IMR-90 (cell line): ENCODE measurements around the gene RXRB. TPM values are rescaled to one million over a fixed set of nuclear protein-coding genes. Genes with fewer than 3 reads are reported as not detected.

Source experiments
- ATAC-seq: fragments of 200-7000 bp; cut with Tn5 transposase; 2 replicates; pipeline ENCODE4 v1.9.1; 2020; ENCODE audit warnings: low read depth, mild to moderate bottlenecking, moderate library complexity
- BruUV-seq: library from RNA; stranded (reverse); fragments of 400-500 nt; replicated peaks from 2 replicates; lab custom pipeline; 2021; lab: Mats Ljungman, UMichigan
- CTCF ChIA-PET: fragments of 300-600 bp; formaldehyde crosslinking; extraction: SDS; loops from one replicate; lab custom pipeline; 2021; ENCODE audit warnings: antibody characterized with exemption; lab: Yijun Ruan, JAX
- POLR2A ChIA-PET: fragments of 300-600 bp; sonication (Branson Sonifier 250); formaldehyde crosslinking; loops from one replicate; lab custom pipeline; 2022; ENCODE audit warnings: antibody characterized with exemption; ENCODE audit not compliant: unreplicated experiment; lab: Charles Lee
- DNase-seq: peaks from one replicate; pipeline ENCODE4 v3.0.0; 2013
- H2AFZ ChIP-seq: replicated peaks from 2 replicates; pipeline ENCODE3; 2013; ENCODE audit warnings: low read length, mild to moderate bottlenecking; ENCODE audit not compliant: poor library complexity
- H2AK5ac ChIP-seq: 2 replicates; pipeline ENCODE4 v1.6.1; 2013; ENCODE audit warnings: low read depth, low read length, inconsistent platforms
- H2AK9ac ChIP-seq: replicated peaks from 2 replicates; pipeline ENCODE3; 2013; ENCODE audit warnings: mild to moderate bottlenecking, low read depth, low read length, moderate library complexity; ENCODE audit not compliant: poor library complexity
- H2BK120ac ChIP-seq: 2 replicates; pipeline ENCODE4 v1.6.1; 2013; ENCODE audit warnings: low read depth, low read length, inconsistent platforms
- H2BK15ac ChIP-seq: 3 replicates; pipeline ENCODE4 v1.6.1; 2013; ENCODE audit warnings: low read depth, low read length, inconsistent platforms
- H2BK20ac ChIP-seq: 2 replicates; pipeline ENCODE4 v1.6.1; 2013; ENCODE audit warnings: low read depth, mild to moderate bottlenecking, inconsistent platforms, low read length, moderate library complexity
- H2BK5ac ChIP-seq: 2 replicates; pipeline ENCODE4 v1.6.1; 2013; ENCODE audit warnings: mild to moderate bottlenecking, low read depth, low read length, inconsistent platforms; ENCODE audit not compliant: poor library complexity, severe bottlenecking
- H3K14ac ChIP-seq: replicated peaks from 2 replicates; pipeline ENCODE4 v1.6.1; 2013; ENCODE audit warnings: low read depth, low read length, inconsistent platforms
- H3K18ac ChIP-seq: 2 replicates; pipeline ENCODE4 v1.6.1; 2013; ENCODE audit warnings: low read depth, low read length, control low read depth
- H3K23ac ChIP-seq: 2 replicates; pipeline ENCODE4 v1.6.1; 2013; ENCODE audit warnings: low read depth, low read length, inconsistent platforms
- H3K27ac ChIP-seq: 2 replicates; pipeline ENCODE4 v1.5.1; 2013; ENCODE audit warnings: mild to moderate bottlenecking, control low read depth, low read length; ENCODE audit not compliant: insufficient read depth
- H3K27me3 ChIP-seq: 2 replicates; pipeline ENCODE4 v1.6.1; 2013; ENCODE audit warnings: low read length; ENCODE audit not compliant: control insufficient read depth, insufficient read depth
- H3K36me3 ChIP-seq: 2 replicates; pipeline ENCODE4 v1.6.1; 2013; ENCODE audit warnings: low read length, mixed read lengths; ENCODE audit not compliant: control insufficient read depth, insufficient read depth
- H3K4ac ChIP-seq: 2 replicates; pipeline ENCODE4 v1.6.1; 2013; ENCODE audit warnings: low read depth, low read length, inconsistent platforms
- H3K4me1 ChIP-seq: 2 replicates; pipeline ENCODE4 v1.6.1; 2013; ENCODE audit warnings: low read length, mixed read lengths; ENCODE audit not compliant: control insufficient read depth, insufficient read depth
- H3K4me2 ChIP-seq: 2 replicates; pipeline ENCODE4 v1.6.1; 2013; ENCODE audit warnings: low read depth, mild to moderate bottlenecking, control low read depth, low read length, moderate library complexity
- H3K4me3 ChIP-seq: 2 replicates; pipeline ENCODE4 v1.5.1; 2013; ENCODE audit warnings: low read depth, mild to moderate bottlenecking, control low read depth, low read length, moderate library complexity; ENCODE audit not compliant: insufficient read depth
- H3K56ac ChIP-seq: 2 replicates; pipeline ENCODE4 v1.6.1; 2013; ENCODE audit warnings: low read length, inconsistent platforms; ENCODE audit not compliant: insufficient read depth; ENCODE audit errors: extremely low read depth
- H3K79me1 ChIP-seq, 2 experiments: 2 replicates each; pipeline ENCODE4 v1.6.1; 2013; ENCODE audit warnings: low read length in 2 of 2, inconsistent platforms in 1 of 2, low read depth in 1 of 2
- H3K9ac ChIP-seq: 2 replicates; pipeline ENCODE4 v1.6.1; 2013; ENCODE audit warnings: low read depth, low read length, control low read depth
- H3K9me1 ChIP-seq: 2 replicates; pipeline ENCODE4 v1.6.1; 2013; ENCODE audit warnings: low read length, inconsistent platforms; ENCODE audit not compliant: insufficient read depth
- H3K9me3 ChIP-seq: 2 replicates; pipeline ENCODE4 v1.6.1; 2013; ENCODE audit warnings: low read length; ENCODE audit not compliant: control insufficient read depth, insufficient read depth
- H4K20me1 ChIP-seq: 2 replicates; pipeline ENCODE4 v1.6.1; 2013; ENCODE audit warnings: low read length, inconsistent platforms; ENCODE audit not compliant: insufficient read depth
- H4K5ac ChIP-seq: 2 replicates; pipeline ENCODE4 v1.6.1; 2013; ENCODE audit warnings: mild to moderate bottlenecking, low read depth, low read length, control low read depth
- H4K8ac ChIP-seq, 2 experiments: 2 replicates each; pipeline ENCODE4 v1.6.1; 2013; ENCODE audit warnings: low read depth in 2 of 2, low read length in 2 of 2, control low read depth in 1 of 2, inconsistent platforms in 1 of 2
- H4K91ac ChIP-seq: 2 replicates; pipeline ENCODE4 v1.6.1; 2013; ENCODE audit warnings: low read depth, low read length, inconsistent platforms; ENCODE audit not compliant: insufficient read depth
- CHD1 ChIP-seq: IDR thresholded peaks from 2 replicates; pipeline ENCODE4 v1.6.1; 2012; ENCODE audit warnings: low read depth, low read length, improper control_type of control experiment
- MAFK ChIP-seq: IDR thresholded peaks from 2 replicates; pipeline ENCODE4 v1.6.1; 2012; ENCODE audit warnings: low read depth, low read length, improper control_type of control experiment
- MAZ ChIP-seq: IDR thresholded peaks from 2 replicates; pipeline ENCODE4 v1.6.1; 2012; ENCODE audit warnings: low read depth, mild to moderate bottlenecking, low read length, improper control_type of control experiment, moderate library complexity, borderline replicate concordance
- RAD21 ChIP-seq: IDR thresholded peaks from 2 replicates; pipeline ENCODE4 v1.6.1; 2012; ENCODE audit warnings: low read length, improper control_type of control experiment
- USF2 ChIP-seq: fragments of 150-350 bp; IDR thresholded peaks from 2 replicates; pipeline ENCODE4 v1.6.1; 2017; ENCODE audit warnings: mild to moderate bottlenecking, antibody characterized with exemption, low read length, low read depth
- WGBS, 2 experiments: methylation state at CpG; one replicate each; pipeline versions ENCODE4 v1.1.5 to v1.1.7; 2013; ENCODE audit warnings: missing lambda C conversion rate in 2 of 2; ENCODE audit not compliant: insufficient read length in 1 of 2; ENCODE audit errors: extremely low coverage in 2 of 2; 5-methylcytosine and 5-hydroxymethylcytosine counted together
- dilution Hi-C: fragments of 300-500 bp; cut with HindIII; formaldehyde crosslinking; loops from one replicate; pipeline ENCODE4 v1.14.3; 2018; ENCODE audit warnings: low sequenced_read_pairs; ENCODE audit not compliant: unreplicated experiment
- in situ Hi-C: fragments of 300-500 bp; cut with MboI; formaldehyde crosslinking; loops from 3 replicates; pipeline ENCODE4 v1.14.3; 2019; ENCODE audit warnings: low sequenced_read_pairs, inconsistent platforms, mixed read lengths
- intact Hi-C: fragments of 100-400 bp; cut with micrococcal nuclease; formaldehyde crosslinking; loops from 2 replicates; pipeline ENCODE4 v1.10.0; 2022
- polyA plus RNA-seq, 3 experiments: library from polyadenylated mRNA; depleted of rRNA; stranded (reverse); fragments of >200 nt; gene quantifications; 2 replicates each; pipeline ENCODE4 v1.2.3, GENCODE V29; 2012; ENCODE audit warnings: low replicate concordance in 1 of 3
- total RNA-seq: library from RNA; depleted of rRNA; stranded (reverse); fragments of >200 nt; gene quantifications from 2 replicates; pipeline ENCODE4 v1.2.3, GENCODE V29; 2012

The RXRB gene
- total and polyA plus RNA-seq, 2 of the 4 experiments (the other 2 are of a cell fraction), result 18.6 to 53.7 TPM

DNA sequence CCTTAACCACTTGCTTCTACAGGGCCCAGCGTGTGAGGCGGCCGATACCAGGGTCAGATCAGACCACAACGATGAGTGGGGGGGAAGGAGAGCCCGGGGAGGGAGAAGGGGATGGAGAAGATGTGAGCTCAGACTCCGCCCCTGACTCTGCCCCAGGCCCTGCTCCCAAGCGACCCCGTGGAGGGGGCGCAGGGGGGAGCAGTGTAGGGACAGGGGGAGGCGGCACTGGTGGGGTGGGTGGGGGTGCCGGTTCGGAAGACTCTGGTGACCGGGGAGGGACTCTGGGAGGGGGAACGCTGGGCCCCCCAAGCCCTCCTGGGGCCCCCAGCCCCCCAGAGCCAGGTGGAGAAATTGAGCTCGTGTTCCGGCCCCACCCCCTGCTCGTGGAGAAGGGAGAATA, 10.7 kb upstream of the RXRB start:
- H3K56ac ChIP-seq, result no peak overlapping the region
- no peak overlapping the region for H3K9ac ChIP-seq
- in situ Hi-C loops, result no loop called here
- peaks cover 7 to 37% of the 10 kb centered on the region in 2 experiments for H3K79me1 ChIP-seq
- H3K27ac ChIP-seq, result no peak overlapping the region
- H2AFZ ChIP-seq, result no peak overlapping the region
- H3K18ac ChIP-seq, result no peak overlapping the region
- H3K36me3 ChIP-seq, result peaks cover 20% of the 10 kb centered on the region
- no peak overlapping the region for H2BK120ac ChIP-seq
- no peak overlapping the region for H4K5ac ChIP-seq
- no peak overlapping the region for H3K4ac ChIP-seq
- BruUV-seq, result no TSS peak
- H3K4me3 ChIP-seq, result no peak overlapping the region
- H2AK5ac ChIP-seq, result no peak overlapping the region
- no peaks in the 10 kb centered on the region for H3K9me3 ChIP-seq
- no peak overlapping the region for H2BK20ac ChIP-seq
- H2BK15ac ChIP-seq, result no peak overlapping the region
- no peak for TF ChIP-seq MAFK
- no peak for TF ChIP-seq MAZ
- no peak for TF ChIP-seq RAD21
- no peak for TF ChIP-seq USF2
- TF ChIP-seq CHD1, result no peak
- peaks cover 8% of the 10 kb centered on the region for H3K9me1 ChIP-seq
- dilution Hi-C loops, result no loop called here
- ATAC-seq, result no peak
- no peak overlapping the region for H4K91ac ChIP-seq
- H2BK5ac ChIP-seq, result no peak overlapping the region
- ChIA-PET POLR2A (no interaction called here), CTCF (no interaction called here)
- no peak overlapping the region for H4K8ac ChIP-seq
- WGBS, 2 experiments, result no CpG with 5 or more reads among the region's 17 CpGs
- H3K23ac ChIP-seq, result no peak overlapping the region
- no peak overlapping the region for H2AK9ac ChIP-seq
- H3K14ac ChIP-seq, result no peak overlapping the region
- no peaks in the 10 kb centered on the region for H4K20me1 ChIP-seq
- H3K27me3 ChIP-seq, result peaks cover 14% of the 10 kb centered on the region
- no peak for DNase-seq
- H3K4me2 ChIP-seq, result no peak overlapping the region
- intact Hi-C loops, result no loop called here
- peaks cover 12% of the 10 kb centered on the region for H3K4me1 ChIP-seq
